Measurements from ENCODE around the gene ELAVL2.

DNA sequence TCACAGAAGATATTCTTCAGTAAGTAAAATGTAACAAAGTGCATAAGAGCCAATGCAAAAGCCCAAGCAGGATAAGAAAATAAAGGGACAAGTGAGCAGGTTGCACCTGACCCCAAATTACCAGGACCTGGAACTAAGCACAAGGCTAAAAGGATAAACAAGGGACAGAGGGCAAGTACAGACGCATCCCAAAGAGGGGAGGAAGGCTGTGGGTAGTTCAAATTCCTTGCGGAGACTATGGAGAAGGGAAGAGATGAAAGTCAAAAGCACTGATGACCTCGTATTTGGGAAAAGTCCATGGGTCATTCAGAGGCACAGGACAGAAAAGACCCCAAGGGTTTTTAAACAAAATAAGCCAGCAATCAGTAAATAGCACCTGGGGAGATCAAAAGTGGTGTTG lies 11.8 kb downstream of the ELAVL2 start:
- TF ChIP-seq MXI1 (IDR thresholded peaks at IDR 0.05; ENCODE audit: low read depth, low read length) = no peak
- no peak for TF ChIP-seq RFX5 (IDR thresholded peaks at IDR 0.05; ENCODE audit: low read depth, low read length)
- TF ChIP-seq RAD51 (IDR thresholded peaks at IDR 0.05; ENCODE audit: borderline replicate concordance, low read depth) = no peak
- TF ChIP-seq BCL6 (CRISPR knock-in tag; IDR thresholded peaks at IDR 0.05) = no peak
- TF ChIP-seq ZBTB8A (IDR thresholded peaks at IDR 0.05; ENCODE audit: partially characterized antibody) = no peak
- TF ChIP-seq, protein P1, sequence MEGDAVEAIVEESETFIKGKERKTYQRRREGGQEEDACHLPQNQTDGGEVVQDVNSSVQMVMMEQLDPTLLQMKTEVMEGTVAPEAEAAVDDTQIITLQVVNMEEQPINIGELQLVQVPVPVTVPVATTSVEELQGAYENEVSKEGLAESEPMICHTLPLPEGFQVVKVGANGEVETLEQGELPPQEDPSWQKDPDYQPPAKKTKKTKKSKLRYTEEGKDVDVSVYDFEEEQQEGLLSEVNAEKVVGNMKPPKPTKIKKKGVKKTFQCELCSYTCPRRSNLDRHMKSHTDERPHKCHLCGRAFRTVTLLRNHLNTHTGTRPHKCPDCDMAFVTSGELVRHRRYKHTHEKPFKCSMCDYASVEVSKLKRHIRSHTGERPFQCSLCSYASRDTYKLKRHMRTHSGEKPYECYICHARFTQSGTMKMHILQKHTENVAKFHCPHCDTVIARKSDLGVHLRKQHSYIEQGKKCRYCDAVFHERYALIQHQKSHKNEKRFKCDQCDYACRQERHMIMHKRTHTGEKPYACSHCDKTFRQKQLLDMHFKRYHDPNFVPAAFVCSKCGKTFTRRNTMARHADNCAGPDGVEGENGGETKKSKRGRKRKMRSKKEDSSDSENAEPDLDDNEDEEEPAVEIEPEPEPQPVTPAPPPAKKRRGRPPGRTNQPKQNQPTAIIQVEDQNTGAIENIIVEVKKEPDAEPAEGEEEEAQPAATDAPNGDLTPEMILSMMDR (IDR thresholded peaks at IDR 0.05 in 2 of 3, conservative IDR thresholded peaks at IDR 0.05 in 1 of 3; ENCODE audit: insufficient read depth in 2 of 3, low read depth in 1 of 3, low read length in 3 of 3) = no peak
- no peak for TF ChIP-seq BDP1 (IDR thresholded peaks at IDR 0.05; ENCODE audit: insufficient read depth, insufficient read length)
- TF ChIP-seq CEBPB (tag; IDR thresholded peaks at IDR 0.05) = no peak
